PC-3 (cell line): ENCODE results near the gene ADGRV1.

Experiments
- EZH2 ChIP-seq: fragments of 300-600 bp; sonication (generic); IDR thresholded peaks from one replicate; pipeline ENCODE4 v1.6.1; 2017; ENCODE audit warnings: antibody characterized with exemption, mild to moderate bottlenecking, low read length; ENCODE audit not compliant: unreplicated experiment
- TF ChIP-seq, protein P1 (sequence below): fragments of 300-600 bp; sonication (generic); conservative IDR thresholded peaks from 2 replicates; pipeline ENCODE4 v1.5.1; 2017; ENCODE audit warnings: antibody characterized with exemption, low read depth, mild to moderate bottlenecking, low read length

- TF ChIP-seq, protein P1, sequence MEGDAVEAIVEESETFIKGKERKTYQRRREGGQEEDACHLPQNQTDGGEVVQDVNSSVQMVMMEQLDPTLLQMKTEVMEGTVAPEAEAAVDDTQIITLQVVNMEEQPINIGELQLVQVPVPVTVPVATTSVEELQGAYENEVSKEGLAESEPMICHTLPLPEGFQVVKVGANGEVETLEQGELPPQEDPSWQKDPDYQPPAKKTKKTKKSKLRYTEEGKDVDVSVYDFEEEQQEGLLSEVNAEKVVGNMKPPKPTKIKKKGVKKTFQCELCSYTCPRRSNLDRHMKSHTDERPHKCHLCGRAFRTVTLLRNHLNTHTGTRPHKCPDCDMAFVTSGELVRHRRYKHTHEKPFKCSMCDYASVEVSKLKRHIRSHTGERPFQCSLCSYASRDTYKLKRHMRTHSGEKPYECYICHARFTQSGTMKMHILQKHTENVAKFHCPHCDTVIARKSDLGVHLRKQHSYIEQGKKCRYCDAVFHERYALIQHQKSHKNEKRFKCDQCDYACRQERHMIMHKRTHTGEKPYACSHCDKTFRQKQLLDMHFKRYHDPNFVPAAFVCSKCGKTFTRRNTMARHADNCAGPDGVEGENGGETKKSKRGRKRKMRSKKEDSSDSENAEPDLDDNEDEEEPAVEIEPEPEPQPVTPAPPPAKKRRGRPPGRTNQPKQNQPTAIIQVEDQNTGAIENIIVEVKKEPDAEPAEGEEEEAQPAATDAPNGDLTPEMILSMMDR: peak; percentile 36; the same call in 1 of the 2 replicates
- TF ChIP-seq EZH2: no peak
Observed at GRCh38 chr5:91007251-91007650, 448.7 kb downstream of the ADGRV1 start.
